Activated T-cell treated with anti-CD3 and anti-CD28 coated beads, Interleukin-2, amount 50 U/mL, for 1 hour (primary cell): ENCODE data around the gene DOCK11.

Experiments
- DNase-seq: peaks from one replicate; pipeline ENCODE4 v3.0.0-alpha.2; 2020

The DOCK11 gene

DNA sequence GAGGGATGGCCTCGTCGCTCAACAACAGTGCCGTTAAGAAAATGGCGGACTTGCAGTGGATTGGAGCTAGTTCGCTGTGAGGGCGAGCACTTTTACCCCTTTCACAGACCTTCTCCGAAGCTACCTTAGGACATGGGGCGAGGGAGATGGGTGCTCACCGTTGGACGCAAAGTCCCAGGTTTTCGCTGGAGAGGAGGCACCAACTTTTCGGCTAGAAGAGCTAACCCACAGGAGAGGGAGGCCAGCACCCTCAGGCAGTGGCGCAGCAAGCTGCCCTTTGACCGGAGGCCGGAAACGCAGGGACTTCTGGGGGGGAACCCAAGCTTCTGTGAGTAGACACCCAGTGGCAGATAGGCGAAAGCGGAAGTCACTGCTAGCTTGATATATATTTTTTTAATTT is 138.7 kb downstream of the DOCK11 start:
- no peak for DNase-seq

DNA sequence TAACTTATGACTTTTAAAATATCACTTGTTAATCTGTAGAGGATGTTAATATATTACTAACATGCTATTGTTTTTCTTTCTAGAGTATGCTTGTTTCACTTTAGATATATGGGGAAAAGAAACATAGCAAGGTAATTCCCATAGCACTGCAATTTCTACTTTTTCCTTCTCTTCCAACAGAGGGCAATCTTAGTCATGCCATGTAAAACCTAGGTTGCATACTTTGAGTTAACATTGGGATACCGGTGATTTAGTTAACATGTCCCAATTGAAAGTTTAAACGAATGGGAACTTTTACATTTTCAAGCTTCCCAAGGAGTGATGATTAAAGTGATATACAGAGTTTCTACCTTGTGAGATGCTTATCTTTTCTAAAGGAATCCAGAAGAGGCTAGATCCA is 142.4 kb downstream of the DOCK11 start:
- DNase-seq, result no peak

DNA sequence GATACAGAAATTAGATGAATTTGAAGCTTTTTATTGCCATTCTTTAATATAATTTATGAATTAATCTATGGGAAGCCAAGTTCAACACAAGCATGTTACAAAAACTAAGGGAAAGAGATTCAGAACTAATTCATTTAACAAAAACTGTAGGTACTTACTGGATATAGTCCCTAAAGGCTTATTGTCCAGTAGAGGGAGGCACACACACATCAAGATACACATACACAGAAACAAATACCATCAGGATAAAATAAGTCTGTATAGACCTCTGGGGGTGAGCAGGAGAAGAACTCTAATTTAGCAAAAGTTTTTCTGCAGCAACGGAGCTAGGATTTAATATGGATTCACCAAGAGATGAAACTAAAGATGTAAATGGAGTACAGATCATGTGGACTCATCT is 148.8 kb downstream of the DOCK11 start:
- DNase-seq, result no peak

DNA sequence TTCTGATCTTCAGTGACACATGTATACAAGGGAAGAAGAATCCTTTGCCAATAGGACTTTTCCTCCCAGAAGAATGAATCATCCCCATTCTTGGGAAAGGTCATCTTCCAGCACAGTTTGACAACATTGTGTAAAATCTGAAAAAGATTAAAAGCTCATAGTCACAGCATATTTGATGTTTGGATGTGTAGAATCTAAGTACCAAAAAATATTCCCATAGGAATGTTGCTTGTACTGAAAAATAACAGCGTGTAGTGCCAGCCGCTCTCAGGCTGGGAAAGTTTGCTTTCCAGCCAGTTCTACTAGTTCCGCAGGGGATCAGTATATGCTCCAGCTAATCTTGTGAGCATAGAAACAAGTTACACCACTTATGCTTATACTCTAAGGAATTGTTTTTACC is 157.1 kb downstream of the DOCK11 start:
- DNase-seq, result no peak

DNA sequence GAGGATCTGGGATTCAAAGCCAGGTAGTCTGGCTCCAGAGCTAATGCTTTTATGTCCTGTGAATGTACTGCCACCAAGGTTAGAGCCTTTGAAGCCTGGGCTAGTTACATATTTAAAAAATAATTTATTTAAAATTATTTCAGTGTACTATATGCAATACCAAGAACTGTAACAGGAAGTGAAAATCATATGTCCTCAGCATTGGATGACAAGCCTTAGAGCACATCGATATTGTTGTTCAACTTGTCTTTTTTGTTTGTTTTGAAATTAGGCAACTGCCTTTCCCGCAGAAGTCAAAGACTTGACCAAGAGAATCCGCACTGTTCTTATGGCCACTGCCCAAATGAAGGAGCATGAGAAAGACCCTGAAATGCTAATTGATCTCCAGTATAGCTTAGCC is 158.7 kb downstream of the DOCK11 start:
- no peak for DNase-seq

DNA sequence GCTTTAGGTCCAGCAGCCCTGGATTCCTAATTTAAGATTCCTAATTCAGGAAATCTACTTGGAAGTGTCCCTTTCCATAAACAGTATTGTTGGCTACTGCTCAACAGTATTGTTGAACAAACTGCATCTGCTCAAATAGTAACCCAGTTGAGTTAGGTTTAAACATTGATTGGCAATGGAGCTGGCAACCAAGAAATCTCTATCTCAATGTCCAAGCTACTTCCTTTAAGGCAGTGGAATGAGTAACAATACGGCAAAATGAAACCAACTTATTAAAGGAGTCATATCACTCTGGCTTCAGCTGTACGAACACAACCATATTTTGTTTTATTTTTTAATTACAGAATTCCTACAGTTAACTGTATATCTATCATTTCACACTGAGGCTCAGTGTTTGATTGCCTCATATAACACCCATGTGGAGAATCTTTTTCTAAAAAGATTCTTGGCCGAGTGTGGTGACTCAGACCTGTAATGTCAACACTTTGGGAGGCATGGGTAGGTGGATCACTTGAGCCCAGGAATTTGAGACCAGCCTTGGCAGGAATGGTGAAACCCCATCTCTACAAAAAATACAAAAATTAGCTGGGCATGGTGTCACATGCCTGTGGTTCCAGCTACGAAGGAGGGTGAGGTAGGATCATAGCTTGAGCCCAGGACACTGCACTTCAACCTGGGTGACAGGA is 160.1 kb downstream of the DOCK11 start:
- no peak for DNase-seq

DNA sequence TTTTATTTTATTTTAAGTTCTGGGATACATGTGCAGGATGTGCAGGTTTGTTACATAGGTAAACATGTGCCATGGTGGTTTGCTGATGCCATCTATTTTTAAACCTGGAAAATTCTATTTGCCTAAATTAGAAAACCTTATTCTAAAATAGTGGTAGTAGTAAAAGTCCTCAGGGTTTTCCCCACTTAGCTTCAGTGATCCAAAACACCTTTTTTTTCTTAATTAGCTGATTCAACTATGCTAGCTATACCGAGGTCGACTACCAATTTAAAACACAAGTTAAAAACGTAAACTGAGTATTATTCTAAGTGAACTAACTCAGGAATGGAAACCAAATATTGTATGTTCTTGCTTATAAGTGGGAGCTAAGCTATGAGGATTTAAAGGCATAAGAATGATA is 161.8 kb downstream of the DOCK11 start:
- DNase-seq, result no peak

DNA sequence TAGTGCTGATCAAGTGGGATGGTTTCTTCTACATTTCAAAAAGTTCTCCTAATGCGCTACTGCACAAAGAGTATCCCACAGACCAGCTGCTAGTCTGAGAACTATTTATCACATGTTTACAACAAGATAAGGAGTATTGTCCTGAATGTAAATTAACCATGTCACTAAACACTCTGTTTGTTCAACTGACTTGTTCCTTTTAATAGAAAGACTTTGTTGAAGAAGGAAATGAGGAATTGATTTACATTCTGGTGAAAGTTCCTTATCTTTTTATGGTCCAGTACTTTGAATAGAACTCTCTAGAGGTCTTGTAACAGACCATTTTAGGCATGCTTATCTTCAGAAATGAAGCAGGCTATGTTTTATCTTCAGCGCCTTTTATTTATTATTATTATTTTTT is 164.5 kb downstream of the DOCK11 start:
- no peak for DNase-seq

DNA sequence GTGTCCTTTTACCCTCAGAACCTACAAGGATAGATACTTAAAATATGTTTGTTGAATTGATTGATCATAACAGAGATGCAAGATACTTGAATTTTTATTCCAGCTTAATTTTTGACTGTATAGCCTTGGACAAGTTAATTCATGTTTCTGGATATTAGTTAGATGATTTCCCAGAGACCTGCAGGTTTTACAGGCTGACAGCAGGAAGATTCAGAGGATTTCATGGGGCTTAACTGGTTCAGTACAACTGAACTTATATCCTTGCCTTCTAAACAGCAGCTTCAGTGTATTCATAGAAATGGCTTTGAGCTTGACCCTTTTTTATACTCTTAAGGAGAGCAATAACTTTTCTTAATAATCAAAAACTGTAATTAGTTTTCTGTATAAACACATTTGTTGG is 169.6 kb downstream of the DOCK11 start:
- no peak for DNase-seq

DNA sequence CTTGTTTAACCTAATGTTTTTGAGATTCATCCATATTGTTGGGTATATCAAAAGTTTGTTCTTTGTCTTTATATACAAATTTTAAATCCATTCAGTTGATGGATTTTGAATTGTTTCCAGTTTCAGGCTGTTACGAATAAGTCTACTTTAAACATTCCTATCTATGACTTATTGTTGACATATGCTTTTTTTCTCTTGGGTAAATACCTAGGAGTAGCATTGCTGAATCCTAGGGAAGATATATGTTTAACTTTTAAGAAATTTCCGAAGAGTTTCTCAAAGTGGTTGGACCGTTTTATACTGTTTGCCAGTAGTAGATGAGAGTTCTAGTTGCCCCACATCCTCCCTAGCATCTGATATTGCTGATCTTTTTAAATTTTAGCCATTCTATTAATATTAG is 170.9 kb downstream of the DOCK11 start:
- DNase-seq, result no peak

DNA sequence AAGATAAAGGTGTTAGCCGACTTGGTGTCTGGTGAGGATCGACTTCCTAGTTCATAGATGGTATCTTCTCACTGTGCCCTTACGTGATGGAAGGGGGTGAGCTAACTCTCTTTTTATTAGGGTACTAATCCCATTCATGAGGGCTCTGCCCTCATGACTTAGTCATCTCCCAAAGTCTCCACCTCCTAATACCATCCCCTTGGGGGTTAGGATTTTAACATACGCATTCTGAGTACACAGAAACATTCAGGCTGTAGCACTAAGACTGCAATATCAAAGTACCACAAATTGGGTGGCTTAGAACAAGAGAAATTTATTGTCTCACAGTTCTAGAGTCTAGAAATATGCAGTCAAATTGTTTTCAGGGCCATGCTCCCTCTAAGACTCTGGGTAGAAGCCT is 173.8 kb downstream of the DOCK11 start:
- no peak for DNase-seq

DNA sequence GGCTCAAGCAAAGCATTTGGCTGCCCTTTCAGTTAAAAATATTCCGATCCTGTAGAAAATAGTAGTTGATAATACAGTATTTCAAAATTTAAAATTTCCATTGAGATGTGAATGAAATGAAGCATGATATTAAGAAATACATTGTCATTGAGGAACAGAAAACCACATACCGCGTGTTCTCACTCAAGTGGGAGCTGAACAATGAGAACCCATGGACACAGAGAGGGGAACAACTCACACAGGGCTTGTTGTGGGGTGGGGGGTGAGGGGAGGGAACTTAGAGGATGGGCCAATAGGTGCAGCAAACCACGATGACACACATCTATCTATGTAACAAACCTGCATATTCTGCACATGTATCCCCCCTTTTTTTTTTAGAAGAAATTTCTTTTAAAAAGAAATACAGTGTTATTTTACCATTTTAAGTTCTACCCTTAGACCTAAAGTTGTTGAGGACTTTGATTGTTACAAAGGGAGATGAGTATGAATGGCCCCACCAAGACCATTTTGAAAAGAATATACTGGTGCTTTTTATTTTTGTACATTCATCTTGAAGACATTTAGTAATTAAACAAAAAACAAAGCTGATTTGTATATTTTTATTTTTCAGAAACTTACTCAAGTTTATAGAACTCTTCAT is 179.8 kb downstream of the DOCK11 start:
- DNase-seq, result no peak

DNA sequence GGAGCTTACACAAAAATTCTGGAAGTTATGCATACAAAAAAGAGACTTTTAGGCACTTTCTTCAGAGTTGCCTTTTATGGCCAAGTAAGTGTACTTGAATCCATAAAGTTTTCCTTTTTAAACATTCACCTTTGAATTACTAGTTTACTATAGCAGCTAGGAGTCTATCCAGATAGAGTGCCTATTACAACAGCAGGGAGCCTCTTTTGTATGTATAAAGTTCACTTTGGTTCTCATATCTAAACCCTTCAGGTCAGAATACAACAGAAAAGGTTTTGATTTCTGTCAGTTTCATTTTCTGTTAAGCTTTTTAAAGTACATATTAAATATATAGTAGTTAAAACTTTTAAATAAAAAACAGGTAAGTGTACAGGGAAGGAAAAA is 180.3 kb downstream of the DOCK11 start:
- no peak for DNase-seq

DNA sequence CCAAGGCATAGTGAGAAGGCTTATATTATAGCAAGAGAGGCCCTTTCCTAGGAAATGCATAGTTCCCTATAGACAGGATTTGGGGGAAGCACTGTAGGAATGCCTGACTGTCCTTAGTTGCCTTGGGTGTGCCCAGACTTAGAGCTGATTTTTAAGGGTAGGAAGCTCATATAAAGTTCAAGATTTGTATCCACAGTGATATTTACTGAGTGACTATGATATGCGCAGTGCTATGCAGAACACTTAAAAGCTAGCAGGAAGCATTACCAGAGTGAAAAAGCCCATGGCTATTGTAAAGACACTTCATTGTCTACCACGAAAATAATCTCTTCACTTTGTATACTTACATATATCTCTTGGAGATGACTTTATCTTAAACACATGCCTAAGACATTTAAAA is 181.7 kb downstream of the DOCK11 start:
- DNase-seq, result no peak

DNA sequence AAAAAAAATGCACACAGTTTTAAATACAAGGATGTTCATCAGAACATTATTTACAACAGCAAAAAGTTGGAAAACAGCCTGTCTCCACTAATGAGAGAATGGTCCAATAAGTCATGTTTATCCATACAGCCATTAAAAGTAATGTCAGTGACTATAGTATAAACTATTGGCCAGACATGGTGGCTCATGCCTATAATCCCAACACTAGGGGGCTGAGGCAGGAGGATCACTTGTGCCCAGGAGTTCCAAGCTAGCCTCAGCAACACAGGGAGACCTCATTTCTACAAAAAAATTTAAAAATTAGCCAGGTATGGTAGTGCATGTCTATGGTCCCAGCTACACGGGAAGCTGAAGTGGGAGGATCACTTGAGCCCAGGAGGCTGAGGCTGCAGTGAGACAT is 183.7 kb downstream of the DOCK11 start:
- no peak for DNase-seq

DNA sequence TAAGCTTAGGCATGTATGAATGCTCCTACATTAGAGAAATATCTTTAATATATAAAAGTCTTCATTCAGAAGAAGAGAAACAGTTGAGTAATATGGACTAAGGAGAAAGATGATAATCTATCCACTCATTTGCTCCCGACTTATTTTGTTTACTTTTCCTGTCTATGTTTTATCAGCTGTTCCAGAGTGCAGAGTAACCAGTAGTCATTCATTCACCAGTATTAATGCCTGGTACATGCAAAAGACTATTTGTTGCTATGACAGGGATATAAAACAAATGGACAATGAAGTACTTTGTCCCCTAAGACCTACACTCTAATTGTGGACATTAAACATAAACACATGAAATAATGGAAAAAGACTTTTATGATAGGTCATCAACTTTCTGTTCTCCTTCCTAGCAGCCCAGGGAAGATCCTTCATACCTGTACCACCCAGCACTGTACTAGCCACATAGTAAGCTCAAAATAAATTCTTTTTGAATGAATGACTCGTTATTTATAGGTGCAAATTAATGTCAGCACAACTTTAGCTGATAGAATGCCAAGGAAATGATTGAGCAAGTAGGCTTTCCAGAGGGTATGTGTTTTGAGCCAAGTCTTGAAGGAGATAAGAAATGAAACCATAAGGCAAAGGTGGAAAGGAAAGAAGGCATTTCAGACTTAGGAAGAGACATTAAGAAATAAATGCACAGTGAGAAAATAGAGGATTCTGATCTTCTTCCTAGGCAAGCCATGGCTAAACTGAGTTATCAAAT is 186.8 kb downstream of the DOCK11 start:
- no peak for DNase-seq

DNA sequence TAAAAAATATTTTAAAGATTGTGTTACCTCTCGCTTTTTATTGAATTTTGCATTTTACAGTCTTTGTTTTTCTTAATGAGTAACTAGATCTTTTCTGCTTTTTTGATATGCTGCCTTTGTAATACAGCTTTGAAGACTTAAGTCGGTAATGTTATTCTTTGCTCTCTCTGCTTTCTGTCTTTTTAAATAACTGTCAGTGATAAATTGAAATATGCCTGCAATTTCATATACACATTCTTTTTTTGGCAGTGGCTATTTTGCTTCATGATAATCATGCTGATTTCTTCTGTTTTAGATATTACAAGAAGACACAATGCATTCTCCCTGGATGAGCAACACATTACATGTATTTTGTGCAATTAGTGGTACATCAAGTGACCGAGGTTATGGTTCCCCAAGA is 189.8 kb downstream of the DOCK11 start:
- DNase-seq, result no peak

DNA sequence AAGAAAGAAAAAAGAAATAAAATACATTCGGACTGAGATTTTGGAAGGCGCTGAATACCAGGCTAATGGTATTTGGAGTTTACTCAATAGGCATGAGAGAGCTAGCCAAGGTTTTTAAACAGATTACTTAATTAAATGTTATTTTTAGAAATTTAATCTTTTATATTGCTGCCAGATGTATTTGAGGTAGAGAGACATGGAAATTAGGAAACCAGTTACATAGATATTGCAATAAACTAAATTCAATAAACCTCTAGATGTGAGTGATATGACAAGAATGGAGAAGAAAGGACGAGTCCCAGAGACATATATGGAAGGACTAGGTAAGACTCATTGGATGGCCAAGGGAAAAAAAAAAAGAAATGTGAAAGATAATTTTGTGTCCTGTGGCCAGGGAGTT is 193.3 kb downstream of the DOCK11 start:
- DNase-seq, result no peak

DNA sequence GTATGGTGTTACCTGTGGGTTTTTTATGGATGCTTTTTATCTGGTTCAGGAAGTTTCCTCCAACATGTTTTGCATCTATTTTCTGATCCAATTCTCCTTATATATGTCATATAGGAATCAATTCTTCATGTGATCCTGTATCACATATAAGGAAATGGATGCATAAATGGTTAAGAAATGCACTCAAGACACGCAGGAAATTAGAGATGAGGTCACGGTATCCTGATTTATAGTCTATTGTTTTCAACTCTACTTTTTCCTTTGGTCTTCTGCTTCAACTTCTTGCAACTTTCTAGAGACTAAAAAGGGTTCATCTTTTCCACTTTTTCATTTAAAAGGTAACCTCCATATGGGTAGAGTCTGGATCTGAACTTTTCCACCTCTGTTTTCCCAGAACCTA is 198.2 kb downstream of the DOCK11 start:
- no peak for DNase-seq

DNA sequence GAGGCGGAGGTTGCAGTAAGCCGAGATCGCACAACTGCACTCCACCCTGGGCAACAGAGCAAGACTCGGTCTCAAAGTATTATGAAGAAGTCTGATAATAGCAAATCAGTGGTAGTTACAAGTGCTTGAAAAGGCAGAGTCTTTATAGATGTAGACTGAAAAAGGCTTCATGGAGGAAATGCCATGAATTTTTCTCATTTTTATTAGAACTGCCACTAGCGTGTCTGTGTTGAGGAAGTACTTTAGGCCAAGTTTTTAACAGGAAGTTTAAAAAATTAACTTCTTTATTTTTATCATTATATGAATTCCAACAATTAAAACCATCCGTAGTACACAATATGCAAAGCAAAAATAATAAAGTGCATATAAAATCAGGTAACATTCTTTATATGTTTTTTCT is 199.0 kb downstream of the DOCK11 start:
- DNase-seq, result no peak

DNA sequence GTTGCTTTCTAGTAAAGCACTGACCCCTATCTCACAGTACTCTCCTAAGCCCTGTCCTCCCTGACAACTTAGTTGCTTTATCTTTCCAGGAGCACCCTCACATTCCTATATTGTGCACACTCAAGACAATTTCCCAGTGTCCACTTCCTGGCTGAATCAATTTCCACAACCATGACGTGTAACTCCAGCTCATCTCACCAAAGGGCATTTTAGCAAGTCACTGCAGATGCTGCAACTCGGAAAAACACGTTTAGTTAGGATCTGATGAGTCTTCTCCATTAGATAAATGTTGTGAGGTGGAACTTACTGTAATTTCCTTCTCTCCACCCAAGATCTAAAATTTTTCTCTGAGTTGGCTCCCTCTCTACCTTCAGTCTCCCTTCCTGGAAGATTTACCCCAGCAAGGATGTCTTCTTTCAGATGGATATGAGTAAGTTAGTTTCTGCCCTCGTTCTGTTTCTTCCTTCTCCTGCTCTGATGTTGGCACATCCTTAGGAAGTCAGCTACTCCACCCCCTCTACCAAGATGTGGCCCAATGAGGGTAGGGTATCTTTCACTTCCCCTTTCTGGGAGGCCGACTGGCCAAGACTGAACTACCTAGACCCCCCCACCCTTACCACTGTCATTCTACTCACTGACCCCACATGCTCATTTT is 203.0 kb downstream of the DOCK11 start:
- no peak for DNase-seq

DNA sequence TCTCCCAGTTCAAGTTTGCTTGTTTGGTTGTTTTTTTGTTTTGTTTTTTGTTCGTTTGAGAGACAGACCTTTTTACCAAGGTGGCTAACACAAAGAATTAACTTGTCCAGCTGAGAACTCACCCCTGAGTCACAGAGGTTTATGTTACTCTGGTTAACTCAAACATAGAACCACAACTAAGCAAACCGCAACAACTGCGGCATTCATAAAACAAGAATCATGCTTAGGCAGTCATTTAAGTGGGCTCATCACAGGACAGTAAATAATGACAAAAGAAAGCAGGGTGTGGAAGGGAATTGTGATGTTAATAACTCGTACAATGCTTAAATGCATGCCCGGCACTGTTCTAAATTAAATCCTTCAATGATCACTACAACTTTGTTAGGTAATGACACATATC is 207.1 kb downstream of the DOCK11 start:
- no peak for DNase-seq

DNA sequence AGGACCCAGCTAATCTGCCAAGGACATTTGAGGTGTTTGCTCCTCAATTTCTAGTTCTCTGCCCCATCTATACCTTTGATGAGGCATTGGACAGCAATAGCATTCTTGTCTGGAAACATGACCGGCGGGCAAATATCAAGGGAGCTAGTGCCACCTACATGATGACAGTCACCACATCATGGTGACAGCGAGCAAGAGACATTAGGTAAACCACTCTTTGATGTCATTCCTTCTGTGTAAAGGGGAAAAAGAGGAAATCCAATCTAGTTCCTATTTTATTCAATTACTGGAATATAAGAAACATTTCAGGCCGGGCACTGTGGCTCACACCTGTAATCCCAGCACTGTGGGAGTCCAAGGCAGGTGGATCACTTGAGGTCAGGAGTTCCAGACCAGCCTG is 211.1 kb downstream of the DOCK11 start:
- no peak for DNase-seq

DNA sequence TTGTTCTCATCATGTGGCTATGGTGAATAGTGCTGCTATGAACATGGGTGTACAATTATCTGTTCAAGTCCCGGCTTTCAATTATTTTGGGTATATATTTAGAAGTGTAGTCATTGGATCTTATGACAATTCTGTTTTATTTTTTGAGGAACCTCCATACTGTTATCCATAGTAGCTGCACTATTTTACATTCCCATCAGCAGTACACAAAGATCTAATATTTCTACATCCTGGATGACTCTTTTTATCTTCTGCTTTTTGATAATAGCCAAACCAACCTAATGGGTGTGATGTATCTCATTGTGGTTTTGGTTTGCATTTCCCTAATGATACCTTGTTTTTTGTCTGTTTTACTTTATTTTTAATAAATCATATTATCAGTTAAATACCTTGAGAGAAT is 218.9 kb downstream of the DOCK11 start:
- no peak for DNase-seq
